ENCODE data around the gene ARHGEF16.

Gene ARHGEF16

GRCh38 chr1:3422638-3423037 is 31.8 kb upstream of the ARHGEF16 start:
- DNase-seq (ENCODE audit: low read depth): no peak

- no peak for DNase-seq (ENCODE audit: low read depth)
These were observed 31.1 kb upstream of the ARHGEF16 start for GRCh38 chr1:3423245-3423829.

GRCh38 chr1:3423896-3424611 is 30.4 kb upstream of the ARHGEF16 start:
- no peak for DNase-seq (ENCODE audit: low read depth)

- no peak for DNase-seq (ENCODE audit: low read depth)
These were observed 28.8 kb upstream of the ARHGEF16 start for GRCh38 chr1:3425486-3426215.

DNA sequence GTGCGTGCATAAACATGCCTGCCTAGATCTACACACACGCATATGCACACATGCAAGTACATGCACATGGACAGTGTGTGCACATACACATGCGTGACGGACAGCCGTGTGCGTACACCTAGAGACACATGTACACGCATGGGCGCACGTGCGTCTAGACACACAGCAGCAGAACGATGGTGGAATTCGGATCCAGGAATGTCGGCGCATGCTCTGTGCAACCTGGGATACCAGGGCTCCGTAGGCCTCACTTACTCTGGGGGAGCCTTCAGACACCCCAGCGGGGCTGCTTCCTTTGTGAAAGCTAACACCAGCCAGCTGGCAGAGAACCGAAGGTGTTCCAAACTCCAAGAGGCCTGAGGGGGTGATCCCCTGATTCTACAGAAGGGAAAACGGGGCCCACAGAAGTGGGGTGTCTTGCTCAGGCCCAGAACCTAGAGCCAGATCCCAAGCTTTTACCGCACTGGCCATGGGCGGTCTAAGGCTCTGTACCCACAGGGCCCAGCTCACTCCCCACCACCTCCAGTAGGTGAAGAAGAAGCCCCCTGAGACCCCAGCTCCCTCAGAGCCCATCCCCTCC is 27.4 kb upstream of the ARHGEF16 start:
- DNase-seq (ENCODE audit: low read depth): no peak

DNA sequence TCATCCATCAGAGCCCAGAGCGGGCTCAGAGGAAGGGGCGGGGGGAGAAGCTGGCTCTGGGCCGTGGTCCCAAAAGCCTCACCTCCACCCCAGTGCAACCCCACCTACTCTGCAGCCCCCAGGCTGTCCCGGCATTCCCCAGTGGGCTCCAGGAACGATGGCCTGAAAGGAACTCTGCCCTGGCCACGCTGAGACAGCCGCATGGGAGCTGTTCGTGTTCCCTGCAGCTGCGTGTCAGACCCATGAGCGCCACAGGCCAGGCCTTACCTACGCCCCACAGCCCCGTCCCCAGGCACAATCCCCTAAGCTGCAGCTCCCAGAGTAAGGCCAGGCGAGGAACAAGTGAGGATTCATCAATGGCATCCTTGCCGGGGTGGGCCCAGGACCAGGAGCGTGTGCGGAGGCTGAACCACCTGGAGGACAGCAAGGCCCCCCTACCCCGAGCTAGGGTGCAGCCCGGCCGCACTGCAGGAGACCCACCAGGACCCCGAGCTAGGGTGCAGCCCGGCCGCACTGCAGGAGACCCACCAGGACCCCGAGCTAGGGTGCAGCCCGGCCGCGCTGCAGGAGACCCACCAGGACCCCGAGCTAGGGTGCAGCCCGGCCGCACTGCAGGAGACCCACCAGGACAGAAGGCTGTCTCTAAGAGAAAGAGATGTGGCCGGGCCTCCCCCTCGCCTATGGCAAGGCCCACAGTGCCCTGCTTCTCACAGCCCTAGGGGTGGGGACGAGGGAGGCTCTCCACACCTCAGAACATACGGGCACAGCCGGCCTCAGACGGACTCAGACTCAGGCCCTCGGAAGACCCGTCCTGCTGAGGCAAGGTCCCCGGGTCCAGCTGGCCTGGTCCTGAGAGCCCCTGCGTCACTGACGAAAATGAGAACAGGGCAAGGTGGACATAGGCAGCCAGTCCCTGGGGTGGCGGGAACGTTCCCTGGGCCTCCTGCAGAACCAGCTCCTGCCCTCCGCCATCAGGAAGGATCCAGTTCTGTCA is 26.5 kb upstream of the ARHGEF16 start:
- no peak for DNase-seq (ENCODE audit: low read depth)

- DNase-seq (ENCODE audit: low read depth): no peak
These were observed 25.6 kb upstream of the ARHGEF16 start for GRCh38 chr1:3428899-3429298.

- DNase-seq (ENCODE audit: low read depth): no peak
These were observed 25.1 kb upstream of the ARHGEF16 start for GRCh38 chr1:3429320-3429719.

- DNase-seq (ENCODE audit: low read depth): no peak
These were observed 24.7 kb upstream of the ARHGEF16 start for GRCh38 chr1:3429766-3430165.

- no peak for DNase-seq (ENCODE audit: low read depth)
These were observed 24.1 kb upstream of the ARHGEF16 start for GRCh38 chr1:3430406-3430805.

DNA sequence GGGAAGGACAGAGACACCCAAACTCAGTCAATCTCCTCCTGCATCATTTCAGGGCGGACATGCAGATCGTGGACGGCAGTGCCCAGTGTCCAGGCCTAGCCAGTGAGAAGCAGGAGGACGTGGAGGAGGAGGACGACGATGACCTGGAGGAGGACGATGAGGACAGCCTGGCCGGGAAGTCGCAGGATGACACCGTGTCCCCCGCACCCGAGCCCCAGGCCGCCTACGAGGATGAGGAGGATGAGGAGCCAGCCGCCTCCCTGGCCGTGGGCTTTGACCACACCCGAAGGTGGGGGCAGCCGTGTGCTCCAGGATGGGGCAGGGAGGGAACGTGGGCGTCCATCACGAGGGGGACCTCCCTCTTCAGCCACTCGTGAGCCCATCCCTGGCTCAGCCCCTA is 23.6 kb upstream of the ARHGEF16 start:
- DNase-seq (ENCODE audit: low read depth): no peak

DNA sequence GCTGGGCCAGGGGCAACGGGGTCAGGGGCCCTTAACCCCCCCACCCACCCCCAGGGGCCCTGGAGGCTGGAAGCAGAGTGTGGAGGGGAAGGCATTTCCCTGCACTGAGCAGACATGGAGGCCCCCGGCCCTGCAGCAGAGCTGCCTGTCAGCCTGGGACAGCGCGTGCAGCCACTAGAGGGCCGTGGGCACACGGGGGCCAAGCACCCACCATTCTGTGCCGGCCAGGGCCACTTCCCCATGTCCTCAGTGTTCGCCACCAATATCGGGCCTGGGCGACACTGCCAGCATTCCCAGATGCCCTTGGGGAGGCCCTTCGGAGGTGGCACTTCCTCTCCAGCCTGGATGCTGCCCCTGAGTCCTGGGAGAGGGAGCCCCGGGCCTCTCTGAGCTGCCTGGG is 23.2 kb upstream of the ARHGEF16 start:
- no peak for DNase-seq (ENCODE audit: low read depth)

GRCh38 chr1:3431686-3432085 is 22.8 kb upstream of the ARHGEF16 start:
- DNase-seq (ENCODE audit: low read depth): no peak

DNA sequence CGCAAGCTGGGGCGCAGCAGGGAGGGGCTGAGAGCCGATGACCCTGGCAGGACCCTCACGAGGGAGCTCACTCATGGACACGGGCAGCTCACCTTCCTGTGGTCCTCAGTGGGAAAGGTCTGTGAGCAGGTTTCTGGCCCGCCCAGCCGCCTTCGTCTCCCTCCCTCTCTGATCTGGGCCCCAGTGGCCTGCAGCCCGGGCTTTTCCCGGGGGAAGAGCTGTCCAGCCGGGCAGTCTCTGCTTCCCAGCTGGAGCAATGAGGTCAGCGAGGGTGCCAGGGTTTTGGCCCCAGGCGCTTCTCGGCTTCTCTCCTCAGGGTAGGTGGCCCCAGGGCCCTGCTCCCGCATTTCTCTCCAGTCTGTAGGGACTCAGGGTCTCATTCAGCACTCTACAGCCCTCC is 22.2 kb upstream of the ARHGEF16 start:
- DNase-seq (ENCODE audit: low read depth): no peak

- DNase-seq (ENCODE audit: low read depth): no peak
These were observed 21.4 kb upstream of the ARHGEF16 start for GRCh38 chr1:3433076-3433475.

- DNase-seq (ENCODE audit: low read depth): no peak
These were observed 20.7 kb upstream of the ARHGEF16 start for GRCh38 chr1:3433596-3434320.

DNA sequence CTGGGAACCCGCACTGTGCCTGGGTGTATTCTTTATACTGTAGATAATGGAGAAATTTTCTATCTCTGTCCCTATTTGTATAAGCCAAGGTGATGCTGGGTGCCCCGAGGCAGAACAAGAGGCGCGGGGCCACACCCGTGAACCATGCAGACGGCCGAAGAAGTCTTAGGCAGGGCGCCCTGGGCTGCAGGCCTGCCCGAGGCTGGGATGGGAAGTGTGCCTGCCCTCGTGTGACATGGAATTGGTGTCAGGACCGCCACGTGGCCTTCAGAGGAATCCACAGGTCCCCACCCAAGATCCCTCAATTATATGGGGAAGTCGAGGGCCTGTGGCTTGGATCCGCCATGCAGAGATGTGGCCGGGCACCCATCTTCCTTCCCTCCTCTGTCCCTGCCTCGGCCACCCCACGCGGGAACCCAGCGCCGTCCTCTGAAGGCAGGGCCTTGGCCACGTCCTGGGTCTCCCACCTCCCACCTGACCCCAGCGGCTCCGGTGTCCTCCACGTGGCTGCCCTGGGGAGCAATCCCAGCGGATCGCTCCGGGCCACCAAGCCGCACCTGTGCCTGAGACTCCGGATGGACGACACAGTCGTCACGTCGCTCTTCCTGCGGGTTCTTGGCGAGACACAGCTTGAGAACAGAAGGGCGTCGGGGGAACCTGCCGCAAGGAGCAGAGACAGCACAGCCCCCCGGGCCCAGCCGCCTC is 19.9 kb upstream of the ARHGEF16 start:
- no peak for DNase-seq (ENCODE audit: low read depth)

- no peak for DNase-seq (ENCODE audit: low read depth)
These were observed 18.8 kb upstream of the ARHGEF16 start for GRCh38 chr1:3435666-3436065.

- no peak for DNase-seq (ENCODE audit: low read depth)
These were observed 18.0 kb upstream of the ARHGEF16 start for GRCh38 chr1:3436451-3436850.

DNA sequence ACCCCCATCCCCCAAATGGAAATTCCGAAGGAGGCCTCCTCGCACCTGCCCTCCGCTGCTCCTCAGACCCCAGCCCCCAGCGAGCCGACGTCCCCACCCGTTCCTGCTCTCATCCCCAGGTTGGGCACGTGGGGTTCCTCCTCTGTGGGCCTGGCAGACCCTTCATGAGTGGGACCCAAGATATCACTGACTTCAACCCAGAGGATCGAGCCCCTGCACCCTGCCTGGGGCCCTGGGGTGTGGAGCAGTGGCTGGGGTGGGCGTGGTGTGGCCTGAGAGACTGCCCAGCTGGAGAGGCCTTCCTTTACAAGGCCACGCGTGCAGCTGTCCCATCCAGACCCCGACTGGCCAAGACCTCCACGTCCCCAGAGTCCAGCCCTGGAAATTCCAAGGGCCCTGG is 17.6 kb upstream of the ARHGEF16 start:
- DNase-seq (ENCODE audit: low read depth): no peak
